Retina (tissue), 1 donor: ENCODE data around the gene IL18R1.

Experiments
- DNase-seq: peaks from one replicate; pipeline ENCODE4 v3.0.0-alpha.2; 2016

IL18R1 gene

DNA sequence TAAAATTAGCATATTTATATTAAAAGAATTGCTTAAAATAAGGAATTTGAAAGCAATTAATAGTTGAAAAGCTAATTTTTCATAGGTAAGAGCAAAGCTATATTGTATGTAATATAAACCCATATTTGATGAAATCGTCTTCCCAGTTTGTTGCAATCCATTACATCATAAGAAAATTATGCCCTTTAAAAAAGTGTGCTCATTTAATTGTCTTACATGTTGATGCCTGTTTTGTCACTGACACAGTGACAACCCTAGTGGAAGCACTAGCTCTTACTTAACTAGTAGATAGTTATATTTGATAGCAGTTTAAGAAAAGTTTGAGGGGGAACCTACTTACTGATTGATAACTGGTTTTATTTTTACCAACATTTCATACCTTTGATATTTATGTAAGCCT lies 37.3 kb downstream of the IL18R1 start:
- no peak for DNase-seq

DNA sequence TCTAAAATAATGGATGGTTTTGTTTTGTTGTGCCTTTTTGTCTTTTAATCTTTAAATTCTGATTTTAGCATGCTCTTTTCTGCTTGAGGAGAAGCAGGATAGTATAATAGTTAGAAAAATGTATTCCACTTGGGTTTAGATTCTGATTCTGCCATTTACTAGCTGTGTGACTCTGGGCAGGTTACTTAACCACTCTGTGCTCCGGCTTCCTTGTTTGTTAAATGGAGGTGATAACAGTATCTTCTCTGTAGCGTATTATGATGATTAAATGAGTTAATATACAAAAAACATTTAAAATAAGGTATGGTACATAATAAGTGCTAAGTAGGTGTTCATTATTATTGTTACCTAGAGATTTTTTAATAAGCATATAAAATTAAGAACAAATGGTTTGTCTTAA lies 40.4 kb downstream of the IL18R1 start:
- DNase-seq = no peak

DNA sequence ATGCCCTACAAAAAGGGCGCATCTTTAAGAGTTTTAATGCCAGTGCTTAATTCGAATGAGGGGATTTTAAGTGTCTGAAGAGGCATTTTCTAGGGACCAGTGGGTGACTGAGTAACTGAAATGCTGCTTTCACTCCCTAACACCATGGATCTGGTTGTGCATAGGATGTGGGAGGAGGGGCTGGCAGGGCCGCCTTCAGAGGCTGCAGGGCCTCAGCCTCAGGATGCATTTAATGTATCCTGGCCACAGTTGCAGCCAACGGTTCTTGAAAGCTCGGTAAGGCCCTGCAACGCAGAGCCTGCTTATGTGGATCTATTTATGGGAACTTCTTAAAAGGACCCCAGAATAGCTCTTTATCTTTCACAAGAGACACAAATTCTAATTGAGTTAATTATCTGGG lies 41.6 kb downstream of the IL18R1 start:
- DNase-seq = no peak

DNA sequence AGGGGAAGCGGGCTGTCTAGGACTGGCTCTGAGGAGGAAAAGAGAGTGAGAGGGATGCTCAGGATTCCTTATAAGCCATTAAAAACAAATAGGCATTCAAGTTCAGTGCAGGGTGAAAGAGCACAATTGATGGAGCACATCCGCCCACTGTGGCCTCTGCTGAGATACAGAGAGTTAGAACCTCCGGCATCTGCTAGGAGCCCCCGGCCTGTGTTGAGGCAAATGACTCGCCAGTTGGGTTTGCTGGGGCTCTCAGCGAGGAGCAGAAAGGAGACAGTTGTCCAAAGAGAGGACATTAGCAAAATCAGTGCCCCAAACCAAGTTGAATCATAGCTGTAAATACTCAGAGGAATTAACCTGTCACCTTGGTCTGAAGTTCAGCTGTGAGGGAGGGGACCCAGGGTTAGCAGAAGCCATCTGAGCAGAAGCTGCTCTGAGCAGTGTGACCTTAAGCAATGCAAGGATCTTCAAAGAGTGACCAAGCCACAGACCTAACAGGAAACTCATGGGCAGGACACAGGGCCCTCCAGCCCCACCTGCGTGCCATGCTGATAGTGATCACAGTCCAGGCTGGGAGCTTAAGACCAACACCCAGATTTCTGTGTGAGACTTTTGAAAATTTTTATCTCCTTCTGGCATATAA lies 44.0 kb downstream of the IL18R1 start:
- DNase-seq = no peak

- no peak for DNase-seq
These were observed 45.9 kb downstream of the IL18R1 start for GRCh38 chr2:102401456-102401855.

DNA sequence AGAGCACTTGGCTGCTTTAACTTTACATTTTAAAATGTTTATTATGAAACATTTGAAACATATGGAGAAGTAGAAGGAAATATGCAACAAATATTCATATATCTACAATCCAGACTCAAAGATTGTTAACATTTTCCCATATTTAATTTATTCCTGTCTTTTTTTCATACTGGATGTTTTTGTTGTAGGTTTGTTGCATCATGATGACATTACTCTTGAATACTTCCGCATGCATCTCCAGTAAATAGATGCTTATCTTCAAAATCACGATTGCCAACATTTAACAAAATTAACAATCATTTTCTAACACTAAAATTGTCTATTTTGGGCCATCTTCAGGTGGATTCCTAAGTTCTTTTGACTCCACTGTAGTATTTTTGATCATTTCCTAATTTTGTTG lies 46.3 kb downstream of the IL18R1 start:
- DNase-seq = no peak

GRCh38 chr2:102410952-102411351 lies 55.4 kb downstream of the IL18R1 start:
- DNase-seq = no peak

DNA sequence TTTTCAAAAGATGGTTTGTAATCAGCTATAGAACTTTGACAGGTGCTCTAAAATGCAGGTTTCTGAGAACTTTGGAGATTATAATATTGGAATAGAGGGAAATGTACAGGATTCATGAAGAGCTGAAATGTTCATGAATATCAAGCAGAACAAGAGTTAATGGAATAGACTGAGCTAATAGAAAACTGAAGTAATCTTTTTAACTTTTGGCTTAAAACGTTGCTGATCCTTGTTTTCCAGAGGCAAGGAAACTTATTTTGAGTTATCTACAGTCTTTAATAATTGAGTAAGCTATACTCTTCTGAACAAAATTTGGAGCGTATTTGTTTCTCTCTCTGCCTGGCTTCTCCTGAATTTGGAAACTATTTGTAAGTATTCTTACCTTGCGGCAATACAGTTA lies 56.6 kb downstream of the IL18R1 start:
- DNase-seq = no peak

DNA sequence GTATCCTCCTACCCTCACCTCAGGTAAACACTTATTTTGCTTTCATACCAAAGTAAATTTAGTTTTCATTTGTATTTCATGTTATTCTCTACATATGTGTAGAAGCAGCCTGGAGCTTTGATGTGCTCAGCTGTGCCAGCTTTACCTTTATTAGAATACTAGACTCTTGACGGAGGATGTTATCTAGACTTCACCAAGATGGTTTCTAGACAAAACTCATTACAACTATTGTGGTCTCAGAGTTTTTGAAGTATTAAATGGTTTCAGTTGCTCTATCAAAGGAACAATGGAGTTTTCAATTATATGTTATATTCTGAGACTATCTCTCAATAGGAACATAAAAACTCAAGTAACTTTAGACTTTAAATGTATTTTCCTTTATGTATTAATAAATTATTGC lies 62.4 kb downstream of the IL18R1 start:
- DNase-seq = no peak

- DNase-seq = no peak
These were observed 62.9 kb downstream of the IL18R1 start for GRCh38 chr2:102418421-102418961.

- no peak for DNase-seq
These were observed 64.7 kb downstream of the IL18R1 start for GRCh38 chr2:102420290-102420689.

DNA sequence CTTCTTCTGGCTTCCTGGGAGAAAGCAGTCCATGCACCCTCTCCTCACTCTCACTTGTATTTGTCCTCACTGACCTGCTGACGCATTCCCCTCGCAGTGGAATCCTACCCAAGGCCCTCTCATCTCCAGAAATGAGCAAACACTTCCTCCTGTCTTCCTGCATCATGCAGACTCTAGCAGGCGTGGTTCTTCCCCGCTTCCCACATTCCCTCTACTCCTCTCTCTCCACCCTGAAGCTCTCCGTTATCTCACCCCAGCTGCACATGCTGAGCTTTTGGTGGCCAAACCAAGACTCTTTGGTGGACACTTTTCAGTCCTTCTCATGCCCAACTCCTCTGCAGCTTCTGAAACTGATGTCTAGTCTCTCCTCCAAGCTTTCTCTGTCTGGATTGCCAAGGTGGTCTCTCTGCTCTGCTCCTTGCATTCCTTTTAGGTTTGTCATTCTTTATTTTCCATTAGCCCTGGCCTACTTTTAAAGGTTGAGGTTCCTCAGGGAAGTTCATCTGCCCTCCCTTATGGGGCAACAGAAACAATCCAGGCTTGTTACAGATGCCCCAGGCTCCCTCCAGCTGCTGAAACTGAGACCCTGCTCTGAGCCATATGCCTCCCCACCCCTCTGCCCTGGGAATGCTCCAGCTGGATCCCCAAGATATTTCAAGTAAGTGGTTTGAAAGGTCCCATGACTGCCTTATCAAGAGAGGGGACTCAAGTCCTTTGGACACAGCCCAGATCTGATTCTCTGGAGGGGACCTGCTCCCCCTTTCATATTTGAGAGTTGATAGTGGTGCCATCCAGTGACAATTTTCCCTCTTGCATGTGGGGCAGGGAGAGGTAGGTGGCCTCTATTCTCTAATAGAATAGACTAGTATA lies 66.5 kb downstream of the IL18R1 start:
- DNase-seq = no peak

DNA sequence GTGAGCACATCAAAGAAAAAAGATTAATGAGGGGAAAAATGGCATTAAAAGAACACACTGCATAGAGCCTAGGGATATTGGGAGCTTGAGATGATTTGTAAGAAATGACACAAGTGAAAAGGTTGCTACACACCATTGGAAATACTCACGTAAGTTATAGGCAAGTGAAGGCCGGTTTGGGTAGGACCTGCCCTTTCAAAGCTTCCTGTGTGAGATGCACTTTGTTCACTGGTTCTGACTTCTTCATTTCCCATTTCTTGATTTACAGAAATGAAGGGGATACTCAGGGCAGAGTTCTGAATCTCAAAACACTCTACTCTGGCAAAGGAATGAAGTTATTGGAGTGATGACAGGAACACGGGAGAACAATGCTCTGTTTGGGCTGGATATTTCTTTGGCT lies 67.3 kb downstream of the IL18R1 start, which contains the start of gene IL18RAP:
Gene IL18RAP, plus strand, starts transcription at position 251 of the 400 bp plus-strand sequence. Its CDS starts 118 bp downstream, at position 369.
- DNase-seq = no peak

- no peak for DNase-seq
These were observed 67.8 kb downstream of the IL18R1 start for GRCh38 chr2:102423368-102423767.

DNA sequence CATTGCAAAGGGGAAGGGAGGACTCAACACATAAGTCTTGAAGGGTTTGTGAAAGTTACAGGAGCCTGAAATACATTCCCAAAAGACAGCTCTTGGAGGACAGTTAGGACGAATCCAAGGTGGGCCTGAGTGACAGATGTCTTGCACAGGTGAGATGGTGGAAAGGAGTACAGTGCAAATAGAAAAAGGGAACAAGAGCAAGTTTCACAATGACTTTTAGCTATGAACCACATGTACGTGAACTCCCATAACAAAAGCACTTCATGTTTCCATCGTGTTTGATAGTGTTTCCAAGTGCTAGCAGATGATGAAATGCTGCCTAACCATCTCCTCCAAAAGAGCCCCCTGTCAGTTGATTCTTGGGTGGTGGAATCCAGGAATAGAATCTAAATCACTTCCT lies 69.2 kb downstream of the IL18R1 start:
- DNase-seq = no peak

- no peak for DNase-seq
These were observed 70.0 kb downstream of the IL18R1 start for GRCh38 chr2:102425441-102426132.

DNA sequence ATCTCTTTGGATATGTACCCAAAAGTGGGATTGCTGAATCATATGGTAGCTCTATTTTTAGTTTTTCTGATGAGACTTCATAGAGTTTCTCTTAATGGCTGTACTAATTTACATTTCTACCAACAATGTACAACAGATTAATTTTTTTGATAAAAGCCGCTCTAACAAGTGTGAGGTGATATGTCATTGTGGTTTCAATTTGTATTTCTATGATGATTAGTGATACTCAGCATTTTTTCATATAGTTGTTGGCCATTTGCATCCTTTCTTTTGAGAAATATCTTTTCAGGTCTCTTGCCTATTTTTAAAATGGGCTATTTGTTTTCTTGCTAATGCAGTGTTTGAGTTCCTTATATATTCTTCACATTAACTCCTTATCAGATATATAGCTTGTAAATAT lies 71.7 kb downstream of the IL18R1 start:
- DNase-seq = no peak

GRCh38 chr2:102428573-102428972 lies 73.0 kb downstream of the IL18R1 start:
- no peak for DNase-seq

DNA sequence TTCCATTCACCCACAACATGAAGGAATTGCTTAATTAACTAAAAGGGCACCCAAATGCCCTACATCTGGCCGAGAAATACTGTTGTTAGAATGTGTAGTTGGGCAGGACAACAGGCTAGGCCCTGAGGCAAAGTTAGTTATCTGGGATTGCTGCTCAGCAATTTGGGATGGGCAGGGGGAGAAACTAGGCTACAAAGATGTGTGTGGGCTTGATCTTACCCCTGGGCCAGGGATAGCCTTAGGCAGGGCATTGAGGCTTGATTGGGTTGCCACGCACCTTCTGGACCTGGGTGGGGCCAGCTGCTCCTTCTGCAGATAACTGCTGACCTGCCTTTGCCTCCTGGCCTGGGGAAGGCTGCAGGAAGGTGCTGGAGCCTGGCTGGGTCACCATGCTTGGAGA lies 76.8 kb downstream of the IL18R1 start:
- DNase-seq = no peak

GRCh38 chr2:102433973-102434654 lies 78.5 kb downstream of the IL18R1 start:
- no peak for DNase-seq

GRCh38 chr2:102434655-102435381 lies 79.2 kb downstream of the IL18R1 start:
- DNase-seq = no peak

- DNase-seq = no peak
These were observed 80.1 kb downstream of the IL18R1 start for GRCh38 chr2:102435741-102436140.
